ENCODE results near the gene ATP5F1E.

DNA sequence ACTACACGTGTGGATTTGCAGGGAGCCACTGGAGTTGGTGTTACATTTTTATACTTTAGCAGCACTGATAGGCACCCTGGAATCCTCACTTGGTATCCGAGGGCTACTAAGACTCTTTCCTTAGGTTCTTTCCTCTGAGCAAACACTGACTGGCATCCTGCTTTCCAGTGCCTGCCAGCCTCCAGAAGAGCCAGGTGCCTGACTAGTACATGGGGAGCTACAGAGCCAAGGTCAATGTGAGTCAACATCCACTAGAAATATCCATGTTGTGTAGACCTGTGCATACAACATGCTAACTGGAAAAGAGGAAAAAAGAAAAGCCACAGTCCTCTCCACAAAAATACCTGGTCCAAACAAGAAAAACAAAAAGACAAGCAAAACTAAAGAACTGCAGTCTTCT lies 7.0 kb downstream of the ATP5F1E start:
- TF ChIP-seq, protein P1, sequence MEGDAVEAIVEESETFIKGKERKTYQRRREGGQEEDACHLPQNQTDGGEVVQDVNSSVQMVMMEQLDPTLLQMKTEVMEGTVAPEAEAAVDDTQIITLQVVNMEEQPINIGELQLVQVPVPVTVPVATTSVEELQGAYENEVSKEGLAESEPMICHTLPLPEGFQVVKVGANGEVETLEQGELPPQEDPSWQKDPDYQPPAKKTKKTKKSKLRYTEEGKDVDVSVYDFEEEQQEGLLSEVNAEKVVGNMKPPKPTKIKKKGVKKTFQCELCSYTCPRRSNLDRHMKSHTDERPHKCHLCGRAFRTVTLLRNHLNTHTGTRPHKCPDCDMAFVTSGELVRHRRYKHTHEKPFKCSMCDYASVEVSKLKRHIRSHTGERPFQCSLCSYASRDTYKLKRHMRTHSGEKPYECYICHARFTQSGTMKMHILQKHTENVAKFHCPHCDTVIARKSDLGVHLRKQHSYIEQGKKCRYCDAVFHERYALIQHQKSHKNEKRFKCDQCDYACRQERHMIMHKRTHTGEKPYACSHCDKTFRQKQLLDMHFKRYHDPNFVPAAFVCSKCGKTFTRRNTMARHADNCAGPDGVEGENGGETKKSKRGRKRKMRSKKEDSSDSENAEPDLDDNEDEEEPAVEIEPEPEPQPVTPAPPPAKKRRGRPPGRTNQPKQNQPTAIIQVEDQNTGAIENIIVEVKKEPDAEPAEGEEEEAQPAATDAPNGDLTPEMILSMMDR (conservative IDR thresholded peaks at IDR 0.05; ENCODE audit: low read depth in 2 of 2): no peak
- no peak for TF ChIP-seq EZH2 (IDR thresholded peaks at IDR 0.05; ENCODE audit: low read depth, unreplicated experiment)
- no peak for TF ChIP-seq EZH2phosphoT487 (IDR thresholded peaks at IDR 0.05; ENCODE audit: unreplicated experiment)
- no peak for TF ChIP-seq POLR2AphosphoS5 (IDR thresholded peaks at IDR 0.05; ENCODE audit: low read depth)
- no peak for TF ChIP-seq JUNB (IDR thresholded peaks at IDR 0.05; ENCODE audit: unreplicated experiment)
- TF ChIP-seq, protein P2, sequence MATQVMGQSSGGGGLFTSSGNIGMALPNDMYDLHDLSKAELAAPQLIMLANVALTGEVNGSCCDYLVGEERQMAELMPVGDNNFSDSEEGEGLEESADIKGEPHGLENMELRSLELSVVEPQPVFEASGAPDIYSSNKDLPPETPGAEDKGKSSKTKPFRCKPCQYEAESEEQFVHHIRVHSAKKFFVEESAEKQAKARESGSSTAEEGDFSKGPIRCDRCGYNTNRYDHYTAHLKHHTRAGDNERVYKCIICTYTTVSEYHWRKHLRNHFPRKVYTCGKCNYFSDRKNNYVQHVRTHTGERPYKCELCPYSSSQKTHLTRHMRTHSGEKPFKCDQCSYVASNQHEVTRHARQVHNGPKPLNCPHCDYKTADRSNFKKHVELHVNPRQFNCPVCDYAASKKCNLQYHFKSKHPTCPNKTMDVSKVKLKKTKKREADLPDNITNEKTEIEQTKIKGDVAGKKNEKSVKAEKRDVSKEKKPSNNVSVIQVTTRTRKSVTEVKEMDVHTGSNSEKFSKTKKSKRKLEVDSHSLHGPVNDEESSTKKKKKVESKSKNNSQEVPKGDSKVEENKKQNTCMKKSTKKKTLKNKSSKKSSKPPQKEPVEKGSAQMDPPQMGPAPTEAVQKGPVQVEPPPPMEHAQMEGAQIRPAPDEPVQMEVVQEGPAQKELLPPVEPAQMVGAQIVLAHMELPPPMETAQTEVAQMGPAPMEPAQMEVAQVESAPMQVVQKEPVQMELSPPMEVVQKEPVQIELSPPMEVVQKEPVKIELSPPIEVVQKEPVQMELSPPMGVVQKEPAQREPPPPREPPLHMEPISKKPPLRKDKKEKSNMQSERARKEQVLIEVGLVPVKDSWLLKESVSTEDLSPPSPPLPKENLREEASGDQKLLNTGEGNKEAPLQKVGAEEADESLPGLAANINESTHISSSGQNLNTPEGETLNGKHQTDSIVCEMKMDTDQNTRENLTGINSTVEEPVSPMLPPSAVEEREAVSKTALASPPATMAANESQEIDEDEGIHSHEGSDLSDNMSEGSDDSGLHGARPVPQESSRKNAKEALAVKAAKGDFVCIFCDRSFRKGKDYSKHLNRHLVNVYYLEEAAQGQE (IDR thresholded peaks at IDR 0.05; ENCODE audit: unreplicated experiment): no peak
- TF ChIP-seq, protein P3, sequence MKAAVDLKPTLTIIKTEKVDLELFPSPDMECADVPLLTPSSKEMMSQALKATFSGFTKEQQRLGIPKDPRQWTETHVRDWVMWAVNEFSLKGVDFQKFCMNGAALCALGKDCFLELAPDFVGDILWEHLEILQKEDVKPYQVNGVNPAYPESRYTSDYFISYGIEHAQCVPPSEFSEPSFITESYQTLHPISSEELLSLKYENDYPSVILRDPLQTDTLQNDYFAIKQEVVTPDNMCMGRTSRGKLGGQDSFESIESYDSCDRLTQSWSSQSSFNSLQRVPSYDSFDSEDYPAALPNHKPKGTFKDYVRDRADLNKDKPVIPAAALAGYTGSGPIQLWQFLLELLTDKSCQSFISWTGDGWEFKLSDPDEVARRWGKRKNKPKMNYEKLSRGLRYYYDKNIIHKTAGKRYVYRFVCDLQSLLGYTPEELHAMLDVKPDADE (IDR thresholded peaks at IDR 0.05): no peak
- TF ChIP-seq ZNF331 (CRISPR knock-in tag; IDR thresholded peaks at IDR 0.05; ENCODE audit: low read depth): no peak
- no peak for TF ChIP-seq STAT1 (IDR thresholded peaks at IDR 0.05; ENCODE audit: unreplicated experiment)
- no peak for TF ChIP-seq CREB1 (CRISPR knock-in tag; IDR thresholded peaks at IDR 0.05; ENCODE audit: low read depth)
- no peak for TF ChIP-seq ZNF114 (CRISPR knock-in tag; IDR thresholded peaks at IDR 0.05)
- TF ChIP-seq NANOG (IDR thresholded peaks at IDR 0.05; ENCODE audit: borderline replicate concordance): no peak
